Left ventricle myocardium superior (tissue), 1 donor: Measurements from ENCODE around the gene CSE1L. TPM values are rescaled to one million over a fixed set of nuclear protein-coding genes. Genes with fewer than 3 reads are reported as not detected.
"Not testable (repeated sequence)": the region's sequence is repeated elsewhere in the genome, so short reads cannot be mapped to it uniquely, and the experiment has no call there.

ENCODE experiments used
- ATAC-seq: fragments of 200-7000 bp; cut with Tn5 transposase; one replicate; pipeline ENCODE4 v1.9.1; 2020; ENCODE audit warnings: mild to moderate bottlenecking, moderate library complexity
- DNase-seq: peaks from one replicate; pipeline ENCODE4 v3.0.0-alpha.2; 2020
- intact Hi-C: fragments of 100-400 bp; cut with micrococcal nuclease; formaldehyde crosslinking; loops from one replicate; pipeline ENCODE4 v1.11.0; 2022
- total RNA-seq: library from RNA; stranded (reverse); fragmentation: NEBNext Ultra II Directional; extraction: Animal tissue kit (Norgen Biotek cat#: 25700); gene quantifications from one replicate; pipeline ENCODE4 v1.2.1, GENCODE V29; 2021
- donor health status: DM: no; HTN: yes; CAD: no; lungs with severe emphysema.

Gene CSE1L
- total RNA-seq, 1 donor from 2014 or later: 40.0 TPM

- DNase-seq (peak; percentile 52), ATAC-seq (peak; percentile 15)
- intact Hi-C loops: no loop called here
Observed at GRCh38 chr20:49045440-49046086, 549 bp upstream of the CSE1L start.

GRCh38 chr20:49052334-49052733 lies 6.2 kb downstream of the CSE1L start:
- DNase-seq (no peak), ATAC-seq (no peak)

GRCh38 chr20:49054056-49054643 lies 8.0 kb downstream of the CSE1L start:
- intact Hi-C loops: no loop called here
- ATAC-seq (peak; percentile 32), DNase-seq (no peak)

More at GRCh38 chr20:49052334-49052733, 6.2 kb downstream of the CSE1L start:
- intact Hi-C loops: no loop called here

GRCh38 chr20:49063279-49063678 lies 17.2 kb downstream of the CSE1L start:
- intact Hi-C loops: no loop called here
- no peak for ATAC-seq
- DNase-seq: no peak

GRCh38 chr20:49074521-49074920 lies 28.4 kb downstream of the CSE1L start:
- ATAC-seq: no peak
- intact Hi-C loops: loop anchor here (10.0 kb wide), 1 partner anchor 50 kb away; no protein-coding TSS in a partner anchor
- no peak for DNase-seq

GRCh38 chr20:49078310-49078709 lies 32.2 kb downstream of the CSE1L start:
- DNase-seq (no peak), ATAC-seq (no peak)
- intact Hi-C loops: loop anchor here (10.0 kb wide), 1 partner anchor 54 kb away; no protein-coding TSS in a partner anchor

- intact Hi-C loops, ATAC-seq, DNase-seq: not testable (repeated sequence)
Observed at GRCh38 chr20:49082295-49082694, 36.2 kb downstream of the CSE1L start.

- no peak for DNase-seq
- intact Hi-C loops: no loop called here
- ATAC-seq: no peak
Observed at GRCh38 chr20:49091104-49091503, 45.0 kb downstream of the CSE1L start.

GRCh38 chr20:49091762-49092161 lies 45.6 kb downstream of the CSE1L start:
- intact Hi-C loops: no loop called here
- DNase-seq (no peak), ATAC-seq (no peak)

GRCh38 chr20:49096203-49096730 lies 50.2 kb downstream of the CSE1L start:
- DNase-seq (no peak), ATAC-seq (no peak)
- intact Hi-C loops: no loop called here

GRCh38 chr20:49097159-49097558 lies 51.0 kb downstream of the CSE1L start:
- intact Hi-C loops: no loop called here
- ATAC-seq (no peak), DNase-seq (no peak)

- DNase-seq (no peak), ATAC-seq (no peak)
- intact Hi-C loops: no loop called here
Observed at GRCh38 chr20:49098136-49098535, 52.0 kb downstream of the CSE1L start.

- intact Hi-C loops: no loop called here
Observed at GRCh38 chr20:49099011-49099410, 52.9 kb downstream of the CSE1L start.

GRCh38 chr20:49100292-49100691 lies 54.2 kb downstream of the CSE1L start:
- ATAC-seq, DNase-seq, intact Hi-C loops: not testable (repeated sequence)

More at GRCh38 chr20:49099011-49099410, 52.9 kb downstream of the CSE1L start:
- ATAC-seq: no peak
- no peak for DNase-seq

- ATAC-seq (no peak), DNase-seq (no peak)
- intact Hi-C loops: no loop called here
Observed at GRCh38 chr20:49100972-49101371, 54.9 kb downstream of the CSE1L start.

- intact Hi-C loops: no loop called here
- no peak for ATAC-seq
- DNase-seq: no peak
Observed at GRCh38 chr20:49103019-49103418, 56.9 kb downstream of the CSE1L start.

GRCh38 chr20:49103647-49104364 lies 57.7 kb downstream of the CSE1L start:
- no peak for ATAC-seq
- DNase-seq: no peak
- intact Hi-C loops: no loop called here

- intact Hi-C loops: no loop called here
- ATAC-seq (no peak), DNase-seq (no peak)
Observed at GRCh38 chr20:49104365-49104648, 58.2 kb downstream of the CSE1L start.

- ATAC-seq, intact Hi-C loops, DNase-seq: not testable (repeated sequence)
Observed at GRCh38 chr20:49104979-49105547, 59.0 kb downstream of the CSE1L start.

GRCh38 chr20:49106328-49106727 lies 60.2 kb downstream of the CSE1L start:
- DNase-seq (no peak), ATAC-seq (no peak)
- intact Hi-C loops: no loop called here
